K562 (cell line): ENCODE results near the gene DNM1. TPM values are rescaled to one million over a fixed set of nuclear protein-coding genes. Genes with fewer than 3 reads are reported as not detected.

ENCODE experiments used
- ARID3B ChIP-seq: fragments of 250-450 bp; sonication (Bioruptor Pico); IDR thresholded peaks from 2 replicates; pipeline ENCODE4 v1.4.0; 2020; ENCODE audit warnings: borderline replicate concordance
- CBFA2T2 ChIP-seq: fragments of 450-650 bp; conservative IDR thresholded peaks from 2 replicates; pipeline ENCODE4 v1.6.1; 2017; ENCODE audit warnings: mild to moderate bottlenecking
- CREB5 ChIP-seq: fragments of 250-450 bp; sonication (Bioruptor Pico); IDR thresholded peaks from 2 replicates; pipeline ENCODE4 v1.5.0; 2020; ENCODE audit warnings: mild to moderate bottlenecking
- DIDO1 ChIP-seq: fragments of 450-650 bp; IDR thresholded peaks from 2 replicates; pipeline ENCODE4 v1.6.1; 2016; ENCODE audit warnings: low read depth, missing biosample characterization, missing genetic modification characterization
- ELF2 ChIP-seq: fragments of 250-450 bp; sonication (Bioruptor Pico); IDR thresholded peaks from 2 replicates; pipeline ENCODE4 v1.5.0; 2021; ENCODE audit warnings: mild to moderate bottlenecking
- FOSL1 ChIP-seq: fragments of 200-800 bp; sonication (Bioruptor generic); conservative IDR thresholded peaks from 2 replicates; pipeline ENCODE4 v1.6.1; 2016; ENCODE audit warnings: missing genetic modification characterization, missing compliant biosample characterization
- GTF2B ChIP-seq: IDR thresholded peaks from 2 replicates; pipeline ENCODE4 v1.6.1; 2011; ENCODE audit not compliant: insufficient read length; ENCODE audit errors: extremely low read depth
- LCOR ChIP-seq: sonication (generic); formaldehyde crosslinking; IDR thresholded peaks from 2 replicates; pipeline ENCODE4 v1.8.0; 2022; ENCODE audit warnings: mild to moderate bottlenecking, missing genetic modification reagents
- MAFK ChIP-seq: IDR thresholded peaks from 2 replicates; pipeline ENCODE4 v1.6.1; 2011; ENCODE audit warnings: low read length, improper control_type of control experiment
- MAZ ChIP-seq, 2 experiments: fragments of 450-650 bp in 1 of 2; sonication (generic) in 1 of 2; formaldehyde crosslinking; IDR thresholded peaks in 1 of 2; conservative IDR thresholded peaks in 1 of 2; 2 replicates each; pipeline versions ENCODE4 v1.4.0 to v1.5.0; 2020; ENCODE audit warnings: mild to moderate bottlenecking in 1 of 2, missing genetic modification reagents in 1 of 2
- NCOA4 ChIP-seq: fragments of 450-650 bp; IDR thresholded peaks from 2 replicates; pipeline ENCODE4 v1.6.1; 2018; ENCODE audit warnings: mild to moderate bottlenecking; ENCODE audit not compliant: partially characterized antibody
- POLR2AphosphoS5 ChIP-seq: IDR thresholded peaks from 2 replicates; pipeline ENCODE4 v1.6.1; 2011; ENCODE audit warnings: mild to moderate bottlenecking, low read depth, low read length, moderate library complexity; ENCODE audit not compliant: control insufficient read depth, insufficient read depth
- POLR2B ChIP-seq: fragments of 450-650 bp; IDR thresholded peaks from 2 replicates; pipeline ENCODE4 v1.6.1; 2018; ENCODE audit warnings: low read depth; ENCODE audit not compliant: partially characterized antibody
- POLR2G ChIP-seq: fragments of 200-400 bp; formaldehyde crosslinking; IDR thresholded peaks from 2 replicates; pipeline ENCODE4 v1.6.1; 2017; ENCODE audit warnings: low read depth, mild to moderate bottlenecking, antibody characterized with exemption, low read length, moderate library complexity
- RBM14 ChIP-seq: fragments of 200-400 bp; formaldehyde crosslinking; IDR thresholded peaks from 2 replicates; pipeline ENCODE4 v1.6.1; 2018; ENCODE audit warnings: low read depth, mild to moderate bottlenecking, low read length, moderate library complexity, borderline replicate concordance; ENCODE audit not compliant: insufficient read depth
- SETDB1 ChIP-seq: IDR thresholded peaks from one replicate; pipeline ENCODE4 v1.6.1; 2012; ENCODE audit warnings: low read length, control low read depth, inconsistent platforms
- SREBF2 ChIP-seq: sonication (generic); formaldehyde crosslinking; IDR thresholded peaks from 2 replicates; pipeline ENCODE4 v1.4.0; 2020; ENCODE audit warnings: mild to moderate bottlenecking, missing genetic modification reagents
- TAF1 ChIP-seq: IDR thresholded peaks from 2 replicates; pipeline ENCODE4 v1.6.1; 2011; ENCODE audit warnings: mild to moderate bottlenecking, low read length, moderate library complexity; ENCODE audit not compliant: insufficient read depth, control insufficient read depth, severe bottlenecking; ENCODE audit errors: extremely low read depth
- TCF7 ChIP-seq: sonication (generic); IDR thresholded peaks from 2 replicates; pipeline ENCODE4 v1.6.1; 2016; ENCODE audit warnings: antibody characterized with exemption, borderline replicate concordance
- TCFL5 ChIP-seq: fragments of 250-450 bp; sonication (Bioruptor Pico); conservative IDR thresholded peaks from 2 replicates; pipeline ENCODE4 v1.6.1; 2021; ENCODE audit warnings: mild to moderate bottlenecking, moderate library complexity, matching md5 sums
- XRCC5 ChIP-seq: fragments of 200-400 bp; formaldehyde crosslinking; IDR thresholded peaks from 2 replicates; pipeline ENCODE4 v1.6.1; 2017; ENCODE audit warnings: low read depth, mild to moderate bottlenecking, low read length
- ZNF239 ChIP-seq: fragments of 250-450 bp; sonication (Bioruptor Pico); IDR thresholded peaks from 2 replicates; pipeline ENCODE4 v1.4.0; 2020; ENCODE audit warnings: mild to moderate bottlenecking
- ZNF511 ChIP-seq: sonication (generic); formaldehyde crosslinking; IDR thresholded peaks from 2 replicates; pipeline ENCODE4 v1.8.0; 2022; ENCODE audit warnings: mild to moderate bottlenecking, missing genetic modification reagents
- ZNF696 ChIP-seq: fragments of 250-450 bp; sonication (Bioruptor Pico); conservative IDR thresholded peaks from 2 replicates; pipeline ENCODE4 v1.4.0; 2020; ENCODE audit warnings: mild to moderate bottlenecking, moderate library complexity
- ZNF764 ChIP-seq: fragments of 250-450 bp; sonication (Bioruptor Pico); IDR thresholded peaks from 2 replicates; pipeline ENCODE4 v1.4.0; 2020; ENCODE audit warnings: low read depth, mild to moderate bottlenecking, moderate library complexity
- ZNF830 ChIP-seq: fragments of 250-450 bp; sonication (Bioruptor Pico); IDR thresholded peaks from 2 replicates; pipeline ENCODE4 v1.5.0; 2021; ENCODE audit warnings: mild to moderate bottlenecking
- polyA plus RNA-seq, 8 experiments: library from polyadenylated mRNA; depleted of rRNA in 4 of 8; stranded (reverse) in 5 of 8; unstranded in 3 of 8; fragments of >200 nt; fragmentation: Nextera tagmentation in 2 of 8; fragmentation: Illumina TruSeq in 1 of 8; extraction: Ambion mirVana in 2 of 8; extraction: Trizol in 1 of 8; gene quantifications; 2 replicates each; pipeline versions ENCODE4 v1.2.1 to v1.2.3, GENCODE V29; 2011 to 2014; ENCODE audit warnings: inconsistent platforms in 1 of 8, missing spikeins in 1 of 8
- total RNA-seq, 7 experiments: library from RNA; depleted of rRNA in 6 of 7; stranded (reverse); fragments of >200 nt in 6 of 7; fragmentation: Illumina TruSeq in 2 of 7; extraction: Trizol in 2 of 7; gene quantifications; 2 replicates each; pipeline versions ENCODE4 v1.2.1 to v1.2.3, GENCODE V29; 2011 to 2021; ENCODE audit warnings: low replicate concordance in 1 of 7

Gene DNM1
- total and polyA plus RNA-seq, 9 of the 15 experiments (the other 6 are each of a cell fraction or from before 2014, with no cell fraction given) = 0.39 to 23.1 (median 9.1) TPM

- TF ChIP-seq POLR2AphosphoS5 (peak; percentile 16), GTF2B (no peak), FOSL1 (tag) (no peak), ELF2 (CRISPR knock-in tag) (0 out of 2 replicates have a peak, but pooled peaks have one; percentile 26), ZNF830 (CRISPR knock-in tag) (no peak), POLR2B (peak; percentile 36), DIDO1 (no peak), ZNF239 (CRISPR knock-in tag) (no peak), TAF1 (no peak), XRCC5 (no peak), ARID3B (CRISPR knock-in tag) (no peak), LCOR (CRISPR knock-in tag) (no peak), ZNF511 (CRISPR knock-in tag) (no peak), MAFK (no peak), NCOA4 (no peak), CBFA2T2 (no peak), POLR2G (0 out of 2 replicates have a peak, but pooled peaks have one; percentile 30), SETDB1 (peak; percentile 27), ZNF696 (CRISPR knock-in tag) (no peak), ZNF764 (CRISPR knock-in tag) (no peak), MAZ (CRISPR knock-in tag; conservative IDR thresholded peaks at IDR 0.05 in 1 of 2, IDR thresholded peaks at IDR 0.05 in 1 of 2) (no peak), TCFL5 (CRISPR knock-in tag) (no peak), SREBF2 (CRISPR knock-in tag) (no peak), TCF7 (no peak), CREB5 (CRISPR knock-in tag) (no peak), RBM14 (no peak)
Measured at GRCh38 chr9:128164307-128164885, 38.8 kb upstream of the DNM1 start (continued).
